Ramos (cell line): Measurements from ENCODE around the gene SPO11.

Source experiments
- in situ Hi-C: fragments of 300-500 bp; cut with MboI; formaldehyde crosslinking; loops from one replicate; pipeline ENCODE4 v1.14.3; 2022; ENCODE audit warnings: low sequenced_read_pairs; ENCODE audit not compliant: unreplicated experiment

Gene SPO11

DNA sequence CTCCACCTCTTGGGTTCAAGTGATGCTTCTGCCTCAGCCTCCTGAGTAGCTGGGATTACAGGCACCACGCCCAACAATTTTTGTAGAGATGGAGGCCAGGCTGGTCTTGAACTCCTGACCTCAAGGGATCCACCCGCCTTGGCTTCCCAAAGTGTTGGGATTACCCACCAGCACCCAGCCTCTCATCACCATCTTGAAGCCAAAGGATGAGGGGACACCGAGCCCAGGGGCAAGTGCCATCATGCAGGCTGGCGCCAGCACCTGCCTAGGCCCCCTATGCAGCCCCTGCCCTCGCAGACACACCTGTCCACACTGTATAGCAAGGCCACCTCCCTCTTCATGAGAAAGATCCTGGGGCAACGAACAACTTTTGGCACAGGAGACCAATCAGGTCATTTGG is 56.3 kb downstream of the SPO11 start:
- in situ Hi-C loops = loop anchor here (5.0 kb wide), 2 partner anchors 111 to 206 kb away; no protein-coding TSS in a partner anchor

DNA sequence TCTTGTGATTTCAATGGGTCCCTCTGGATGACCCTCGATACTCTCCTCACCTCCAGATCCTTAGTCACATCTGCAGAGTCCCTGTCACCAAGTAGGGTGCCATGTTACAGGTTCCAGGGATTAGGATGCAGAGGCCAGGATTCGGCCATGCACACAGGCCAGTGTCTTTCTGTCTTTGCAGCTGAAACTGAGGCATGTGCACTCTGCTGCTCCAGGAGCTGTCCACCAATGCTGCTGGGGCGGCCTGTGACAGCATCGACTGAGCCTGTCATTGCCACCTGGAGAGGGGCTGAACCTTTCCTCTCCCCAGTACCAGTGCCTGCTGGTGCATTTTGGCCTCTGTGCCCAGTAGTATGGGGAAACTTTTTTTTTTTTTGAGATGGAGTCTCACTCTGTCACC is 57.2 kb downstream of the SPO11 start:
- in situ Hi-C loops = loop anchor here (5.0 kb wide), 2 partner anchors 111 to 206 kb away; no protein-coding TSS in a partner anchor

DNA sequence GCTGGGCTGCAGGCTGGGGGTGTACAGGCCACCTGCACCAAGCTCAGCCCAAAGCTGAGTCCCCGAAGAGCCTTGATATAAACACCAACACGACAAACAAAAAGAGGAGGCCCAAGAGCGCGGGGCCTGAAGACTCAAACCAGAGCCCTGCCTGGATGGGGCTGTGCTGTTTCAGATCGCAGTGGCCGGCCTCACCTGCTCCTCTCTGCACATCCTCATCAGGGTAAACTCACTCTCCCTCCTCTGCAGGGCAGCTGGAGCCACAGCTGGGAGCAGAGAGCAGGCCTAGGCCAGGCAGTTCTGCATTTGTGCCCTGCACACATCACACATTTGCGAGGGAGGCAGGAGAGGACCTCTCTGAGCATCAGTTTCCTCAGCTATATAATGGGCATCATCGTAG is 57.9 kb downstream of the SPO11 start:
- in situ Hi-C loops = loop anchor here (5.0 kb wide), 2 partner anchors 110 to 205 kb away; no protein-coding TSS in a partner anchor

DNA sequence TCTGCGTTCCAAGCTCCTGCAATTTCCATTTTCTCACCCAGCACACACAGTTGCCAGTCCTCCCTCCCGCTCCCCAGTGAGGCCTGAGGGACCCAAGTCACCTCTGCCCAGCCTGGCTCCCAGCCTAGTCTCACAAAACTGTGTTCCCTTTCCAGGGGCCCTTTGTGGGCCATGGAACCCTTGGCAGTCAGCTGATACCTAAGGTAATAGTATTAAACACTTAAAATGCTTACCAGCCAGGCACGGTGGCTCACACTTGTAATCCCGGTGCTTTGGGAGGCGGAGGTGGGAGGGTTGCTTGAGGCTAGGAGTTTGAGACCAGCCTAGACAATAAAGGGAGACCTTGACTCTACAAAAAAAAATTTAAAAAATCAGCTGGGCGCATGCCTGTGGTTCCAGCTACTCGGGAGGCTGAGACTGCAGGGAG is 58.4 kb downstream of the SPO11 start:
- in situ Hi-C loops = loop anchor here (5.0 kb wide), 2 partner anchors 109 to 204 kb away; no protein-coding TSS in a partner anchor

DNA sequence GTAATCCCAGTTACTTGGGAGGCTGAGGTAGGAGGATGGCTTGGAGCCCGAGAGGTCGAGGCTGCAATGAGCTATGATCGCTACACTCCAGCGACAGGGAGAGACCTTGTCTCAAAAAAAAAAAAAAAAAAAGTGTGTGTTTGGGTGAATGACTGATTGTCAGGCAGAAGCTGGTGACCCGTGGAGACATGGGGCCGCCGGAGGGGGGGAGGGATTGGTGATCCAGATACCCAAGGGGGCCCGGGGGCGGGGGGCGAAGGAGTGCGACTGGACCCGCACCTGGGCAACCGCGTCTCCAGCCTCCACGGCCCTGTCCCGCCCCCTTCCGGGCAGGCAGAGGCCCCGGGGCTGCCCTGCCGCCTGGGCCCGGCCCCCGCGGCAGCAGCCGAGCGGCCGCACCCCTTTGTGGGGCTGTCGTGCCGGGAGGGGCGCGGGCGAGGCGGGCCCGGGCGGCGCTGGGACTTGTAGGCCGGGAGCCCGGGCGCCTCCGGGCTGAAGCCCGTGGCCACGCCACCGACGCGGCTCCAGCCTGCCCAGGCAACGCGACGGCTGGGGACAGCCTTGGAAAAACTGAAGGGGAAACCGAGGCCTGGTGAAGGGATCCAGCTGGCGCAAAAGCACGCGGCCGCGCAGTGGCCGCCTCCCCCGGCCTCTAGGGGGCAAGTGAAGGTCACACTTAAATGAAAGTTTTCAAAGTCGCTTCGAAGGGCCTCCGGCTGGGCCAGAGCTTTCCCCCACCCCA is 59.5 kb downstream of the SPO11 start:
- in situ Hi-C loops = loop anchor here (5.0 kb wide), 2 partner anchors 108 to 203 kb away; no protein-coding TSS in a partner anchor

DNA sequence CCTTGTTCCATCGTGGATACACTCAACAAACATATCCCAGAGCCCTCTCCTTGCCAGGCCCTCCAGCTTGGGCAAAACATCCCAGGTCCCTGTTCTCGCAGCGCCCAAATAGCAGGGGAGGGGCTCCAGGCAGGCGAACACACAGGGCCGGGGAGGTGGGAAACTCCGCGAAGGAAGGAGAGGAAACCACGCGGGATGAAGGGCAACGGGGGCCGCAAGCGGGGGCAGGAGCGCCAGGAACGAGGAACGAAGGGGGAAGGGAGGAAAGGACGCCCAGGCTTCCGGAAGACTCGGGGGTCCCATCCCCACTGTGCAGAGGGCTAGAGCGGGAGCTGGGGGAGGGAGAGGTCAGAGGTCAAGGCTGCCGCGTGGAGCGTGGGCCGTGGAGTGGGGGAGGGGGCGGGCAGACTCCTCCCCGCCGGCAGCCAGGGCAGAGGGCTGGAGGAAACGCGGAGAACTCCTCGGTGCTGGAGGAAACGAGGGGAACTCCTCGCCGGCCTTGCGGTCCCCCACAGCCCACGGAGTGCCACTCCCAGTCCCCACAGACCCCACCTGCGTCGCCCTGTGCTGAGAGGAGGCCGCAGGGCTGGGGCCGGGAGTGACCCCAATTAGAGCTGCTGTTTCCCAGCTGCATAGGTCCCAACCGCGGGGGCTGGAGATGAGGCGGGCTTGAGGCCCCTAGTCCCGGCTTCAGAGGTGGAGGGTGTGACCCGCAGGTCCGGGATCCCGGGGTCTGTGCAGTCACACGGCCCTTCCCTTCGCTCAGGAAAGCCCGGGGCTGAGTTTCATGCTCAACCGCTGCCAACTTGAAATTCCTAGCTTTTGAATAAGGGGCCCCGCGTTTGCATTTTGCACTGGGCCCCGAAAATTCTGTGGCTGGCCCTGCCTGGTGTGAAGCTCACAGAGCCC is 60.3 kb downstream of the SPO11 start:
- in situ Hi-C loops = loop anchor here (5.0 to 10.0 kb wide), 3 partner anchors 85 to 202 kb away; no protein-coding TSS in a partner anchor

DNA sequence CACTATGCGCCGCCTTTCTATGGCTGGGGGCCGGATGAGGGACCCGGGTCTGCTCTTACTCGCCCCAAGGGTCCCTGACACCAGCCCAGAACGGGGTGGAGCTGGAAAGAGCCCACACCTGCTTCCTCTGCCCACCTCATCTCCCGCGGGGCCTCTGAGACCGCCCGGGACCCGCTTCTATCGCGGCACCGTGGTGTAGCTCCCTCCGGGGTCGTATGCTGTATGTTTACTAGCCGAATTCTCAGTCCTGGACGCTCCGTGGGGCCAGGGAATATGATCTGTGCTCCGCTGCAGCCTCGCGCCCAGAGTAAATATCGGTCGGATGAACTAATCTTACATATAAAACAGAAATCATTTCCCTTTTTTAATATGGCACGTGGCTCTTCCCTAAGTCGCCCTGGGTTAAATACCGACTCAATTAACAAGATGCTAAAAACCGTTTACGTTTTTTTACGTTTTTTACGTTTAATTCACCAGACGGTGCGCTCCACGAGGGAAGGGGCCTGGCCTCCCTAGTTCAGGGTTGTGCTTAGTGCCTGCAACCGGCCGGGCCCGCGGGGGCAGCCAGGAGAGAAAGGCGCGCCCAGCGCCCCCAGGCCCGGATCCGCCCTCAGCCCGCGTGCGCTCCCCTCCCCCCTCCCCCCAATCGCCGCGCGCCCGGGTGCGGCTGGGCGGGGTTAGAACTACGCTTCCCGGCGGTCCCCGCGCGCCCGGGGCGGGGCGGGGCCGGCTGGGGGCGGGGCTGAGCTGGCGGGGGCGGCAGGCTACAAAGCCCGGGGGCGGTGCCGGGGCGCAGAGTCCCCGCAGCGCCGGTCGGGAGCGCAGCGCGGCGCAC is 61.2 kb downstream of the SPO11 start, which contains the start of gene RBM38:
RBM38 (plus strand) TSS at position 793 of the 835 bp plus-strand sequence. CDS start 186 bp downstream, outside the sequence.
- in situ Hi-C loops = loop anchor here (10.0 kb wide), 1 partner anchor 84 kb away; no protein-coding TSS in a partner anchor

DNA sequence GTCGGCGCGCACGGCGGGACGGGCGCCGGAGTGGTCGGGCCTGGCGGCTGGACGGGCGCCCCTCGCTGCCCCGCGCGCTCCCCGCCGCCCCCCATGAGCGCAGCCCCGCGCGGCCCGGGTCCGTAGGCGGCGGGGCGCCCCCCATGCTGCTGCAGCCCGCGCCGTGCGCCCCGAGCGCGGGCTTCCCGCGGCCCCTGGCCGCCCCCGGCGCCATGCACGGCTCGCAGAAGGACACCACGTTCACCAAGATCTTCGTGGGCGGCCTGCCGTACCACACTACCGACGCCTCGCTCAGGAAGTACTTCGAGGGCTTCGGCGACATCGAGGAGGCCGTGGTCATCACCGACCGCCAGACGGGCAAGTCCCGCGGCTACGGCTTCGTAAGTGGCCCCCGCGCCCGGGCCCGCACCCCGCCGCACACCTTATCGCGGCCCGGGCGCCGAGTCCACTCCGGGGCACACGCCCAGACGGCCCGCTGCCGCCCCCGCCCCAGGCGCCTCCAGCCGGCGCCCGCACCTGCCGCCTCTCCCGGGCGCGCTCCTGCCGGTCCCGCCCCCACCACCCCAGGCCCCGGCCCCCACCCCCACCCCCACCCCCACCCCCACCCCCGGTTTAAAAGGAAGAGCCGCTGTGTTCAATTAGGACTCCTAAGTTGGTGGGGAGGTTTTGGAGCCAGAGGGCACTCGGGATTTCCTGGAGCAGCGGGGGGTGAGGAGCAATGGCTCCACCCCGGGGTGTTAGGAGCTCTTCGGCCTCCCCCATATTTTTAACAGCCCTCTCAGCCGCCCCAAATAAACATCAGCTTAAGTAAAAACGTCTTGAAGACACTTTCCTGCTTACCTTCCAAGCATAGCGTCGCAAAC is 62.1 kb downstream of the SPO11 start:
- in situ Hi-C loops = loop anchor here (10.0 kb wide), 1 partner anchor 83 kb away; no protein-coding TSS in a partner anchor

DNA sequence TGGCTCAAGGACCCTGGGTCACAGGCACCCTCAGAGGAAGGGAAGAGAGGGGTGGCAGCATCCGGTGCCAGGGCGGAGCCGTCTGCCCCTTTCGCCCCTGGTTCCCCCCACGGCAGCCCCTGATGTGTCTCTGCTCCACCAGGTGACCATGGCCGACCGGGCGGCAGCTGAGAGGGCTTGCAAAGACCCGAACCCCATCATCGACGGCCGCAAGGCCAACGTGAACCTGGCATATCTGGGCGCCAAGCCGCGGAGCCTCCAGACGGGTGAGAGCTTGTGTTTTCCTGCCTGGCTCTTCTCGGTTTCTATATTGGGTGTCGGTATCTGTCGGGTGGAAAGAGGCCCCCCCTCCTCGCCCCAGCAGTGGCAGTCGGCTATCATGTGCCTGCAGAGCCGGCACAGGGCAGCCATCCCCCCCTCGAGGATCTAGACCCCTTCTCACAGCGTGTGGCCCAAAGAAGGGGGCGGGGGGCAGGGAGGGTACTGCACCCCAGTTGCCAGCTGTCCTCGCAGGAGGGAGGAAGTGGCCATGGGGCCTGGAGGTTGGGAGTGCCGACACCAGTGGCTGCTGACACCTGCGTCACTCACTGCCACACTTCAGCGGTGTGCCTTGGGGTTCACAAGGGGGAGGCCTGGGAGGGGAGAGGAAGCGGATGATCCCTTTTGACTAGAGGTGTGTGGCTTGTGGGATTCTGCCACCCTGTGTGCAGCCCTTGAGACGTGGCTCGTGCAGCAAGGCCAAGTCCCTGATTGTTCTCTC is 63.1 kb downstream of the SPO11 start:
- in situ Hi-C loops = loop anchor here (10.0 kb wide), 1 partner anchor 82 kb away; no protein-coding TSS in a partner anchor
